ENCODE measurements around the gene FAM219B.
A peak's percentile ranks its signal among the peaks of the same experiment; 100 is the strongest.

The FAM219B gene

DNA sequence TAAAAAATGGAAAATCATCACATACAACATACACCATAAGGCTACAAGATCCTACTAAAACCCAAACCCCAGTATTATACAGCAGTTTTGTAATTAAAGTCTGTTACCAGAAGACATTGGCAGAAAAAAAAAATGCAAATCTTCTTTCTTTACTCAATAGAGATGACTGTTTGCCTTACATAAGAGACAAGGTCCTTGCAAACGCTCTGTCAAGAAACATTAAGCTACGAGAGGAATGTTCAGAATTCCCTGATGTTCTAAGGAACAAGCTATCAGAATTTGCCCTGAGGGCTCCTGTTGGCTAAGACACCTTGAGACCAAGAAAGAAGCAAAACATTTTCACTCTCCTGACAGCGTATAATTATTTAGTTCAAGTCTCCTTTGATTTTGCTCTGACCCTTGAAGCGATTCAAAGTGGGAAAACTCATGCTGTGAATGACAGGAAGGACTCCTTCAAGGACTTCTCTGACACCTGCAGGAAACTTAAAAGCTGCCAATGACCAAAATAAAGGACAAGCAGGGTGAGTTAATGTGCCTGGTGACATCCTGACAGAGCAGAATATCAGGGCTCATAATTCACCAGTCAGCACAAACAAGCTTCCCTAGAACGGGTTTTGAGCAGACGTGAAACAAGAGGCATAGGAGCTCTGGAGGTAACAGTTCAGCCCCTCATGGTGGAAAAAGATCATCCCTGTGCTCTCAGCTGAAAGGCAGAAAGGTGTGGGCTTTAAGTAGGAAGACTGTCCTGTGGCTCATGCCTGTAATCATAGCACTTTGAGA is 36.0 kb downstream of the FAM219B start:
- DNase-seq (ENCODE audit: low spot score in 2 of 2) = no peak
- peak overlapping the region; percentile 93 for H3K27ac Mint-ChIP-seq
- H3K36me3 Mint-ChIP-seq = peaks cover 70% of the 10 kb centered on the region
- no peak for ATAC-seq
- H3K4me1 Mint-ChIP-seq = peaks cover 78% of the 10 kb centered on the region
- H3K4me3 Mint-ChIP-seq = peak overlapping the region; percentile 100
- H3K9me3 Mint-ChIP-seq = no peaks in the 10 kb centered on the region

DNA sequence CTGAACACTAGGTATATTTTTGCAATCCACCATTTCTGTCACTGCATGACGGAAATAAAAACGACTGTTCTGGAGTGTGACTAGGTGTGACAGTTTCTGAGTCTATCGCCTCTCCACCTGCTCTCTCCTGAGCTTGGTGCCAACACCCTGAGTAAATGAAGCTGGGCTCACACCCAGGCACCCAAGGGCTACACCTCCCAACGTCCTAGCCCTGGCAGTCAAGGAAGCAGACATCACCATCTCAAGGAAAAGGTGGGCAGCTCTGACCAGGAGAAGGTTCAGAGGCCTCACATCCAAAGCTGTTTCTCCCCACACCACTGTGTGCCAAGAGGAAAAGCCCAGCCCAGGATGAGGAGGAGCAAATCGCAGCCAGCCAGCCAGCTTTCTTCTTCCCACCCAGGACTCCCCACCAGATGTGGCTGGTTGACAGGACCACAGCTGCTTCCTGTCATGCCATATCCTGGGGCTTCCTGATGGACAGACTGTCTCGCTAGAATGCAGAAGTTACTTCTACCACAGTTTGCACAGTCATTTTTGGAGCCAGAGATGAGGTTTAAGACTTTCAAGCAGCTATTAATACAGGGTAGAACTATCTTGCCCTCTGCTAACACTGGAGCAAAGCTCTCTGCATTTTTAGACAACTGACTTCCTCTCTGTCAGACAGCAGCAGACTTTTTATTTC is 36.8 kb downstream of the FAM219B start:
- Mint-ChIP-seq H3K4me1 (peaks cover 84% of the 10 kb centered on the region), H3K9me3 (no peaks in the 10 kb centered on the region), H3K27ac (peak overlapping the region; percentile 93), H3K4me3 (peak overlapping the region; percentile 100), H3K36me3 (peaks cover 77% of the 10 kb centered on the region)
- DNase-seq (ENCODE audit: low spot score in 2 of 2) = peak; percentile 29 to 84
- peak; percentile 79 for ATAC-seq

DNA sequence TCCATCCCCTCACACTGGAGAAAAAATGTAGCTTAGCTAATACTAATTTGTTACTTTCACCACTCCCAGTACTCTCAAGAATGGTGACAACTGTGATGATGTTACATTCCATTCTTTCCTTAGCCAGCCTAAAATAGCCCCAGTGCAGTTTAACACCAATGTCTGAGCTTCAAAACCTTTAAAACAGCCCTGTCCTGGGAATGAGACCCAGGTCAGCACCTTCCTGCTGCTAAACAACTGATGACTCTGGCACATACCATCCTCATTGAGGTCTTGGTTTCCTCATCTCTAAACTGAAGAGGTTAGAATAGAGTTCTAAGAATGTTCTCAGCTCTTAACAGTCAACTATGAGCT is 37.3 kb downstream of the FAM219B start:
- H3K4me1 Mint-ChIP-seq = peaks cover 88% of the 10 kb centered on the region
- no peak for ATAC-seq
- DNase-seq (ENCODE audit: low spot score in 2 of 2) = no peak
- H3K9me3 Mint-ChIP-seq = no peaks in the 10 kb centered on the region
- H3K36me3 Mint-ChIP-seq = peaks cover 83% of the 10 kb centered on the region
- peak overlapping the region; percentile 100 for H3K4me3 Mint-ChIP-seq
- peak overlapping the region; percentile 93 for H3K27ac Mint-ChIP-seq

DNA sequence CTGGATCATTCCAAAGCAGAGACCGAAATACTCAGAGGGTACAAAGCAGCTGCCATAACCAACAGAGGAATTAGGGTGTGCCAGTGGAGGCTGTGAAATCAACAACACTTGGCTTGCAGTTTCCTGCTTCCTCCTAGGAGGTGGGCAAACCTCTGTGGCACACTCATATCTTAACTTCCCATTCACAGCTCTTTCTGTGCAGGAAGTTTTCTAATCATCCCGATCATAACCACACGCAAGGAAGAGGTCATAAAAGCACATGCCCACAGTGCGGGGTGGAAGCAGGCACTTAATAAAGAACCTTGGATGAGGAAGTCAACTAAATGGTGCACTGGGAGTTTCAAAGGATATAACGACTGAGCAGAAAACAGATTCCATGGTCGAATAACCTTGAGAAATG is 38.6 kb downstream of the FAM219B start:
- DNase-seq (ENCODE audit: low spot score in 2 of 2) (no peak), ATAC-seq (no peak)
- no peaks in the 10 kb centered on the region for H3K9me3 Mint-ChIP-seq
- peaks cover 89% of the 10 kb centered on the region for H3K36me3 Mint-ChIP-seq
- H3K4me1 Mint-ChIP-seq = peaks cover 91% of the 10 kb centered on the region
- H3K4me3 Mint-ChIP-seq = peak overlapping the region; percentile 100
- peak overlapping the region; percentile 70 for H3K27ac Mint-ChIP-seq

DNA sequence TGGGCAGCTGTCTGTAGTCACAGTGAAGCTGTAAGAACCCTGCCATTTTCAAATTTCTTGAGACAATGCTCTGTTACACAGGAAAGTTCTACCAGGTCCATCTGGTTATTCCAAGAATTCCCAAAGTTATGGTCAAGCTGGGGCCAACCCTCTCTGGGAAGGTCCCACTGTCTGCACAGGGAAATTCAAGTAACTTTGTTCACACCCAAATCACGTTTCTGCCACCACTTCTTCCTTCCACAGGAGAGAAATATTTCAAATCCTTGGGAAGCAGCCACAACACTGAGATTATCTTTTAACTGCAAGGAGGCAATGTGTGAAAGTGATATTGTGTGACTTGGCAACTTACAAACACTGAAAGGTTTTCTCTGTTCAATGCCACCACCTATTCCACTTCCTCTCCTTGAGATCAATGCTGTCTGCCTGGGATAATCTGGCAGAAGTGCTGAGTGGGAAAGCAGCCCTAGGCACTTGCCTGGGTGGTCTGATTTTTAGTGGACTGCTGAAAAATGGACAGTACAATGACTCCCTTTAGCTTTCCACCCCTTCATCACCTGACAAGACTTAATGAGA is 39.1 kb downstream of the FAM219B start:
- H3K27ac Mint-ChIP-seq = peak overlapping the region; percentile 70
- peaks cover 84% of the 10 kb centered on the region for H3K36me3 Mint-ChIP-seq

DNA sequence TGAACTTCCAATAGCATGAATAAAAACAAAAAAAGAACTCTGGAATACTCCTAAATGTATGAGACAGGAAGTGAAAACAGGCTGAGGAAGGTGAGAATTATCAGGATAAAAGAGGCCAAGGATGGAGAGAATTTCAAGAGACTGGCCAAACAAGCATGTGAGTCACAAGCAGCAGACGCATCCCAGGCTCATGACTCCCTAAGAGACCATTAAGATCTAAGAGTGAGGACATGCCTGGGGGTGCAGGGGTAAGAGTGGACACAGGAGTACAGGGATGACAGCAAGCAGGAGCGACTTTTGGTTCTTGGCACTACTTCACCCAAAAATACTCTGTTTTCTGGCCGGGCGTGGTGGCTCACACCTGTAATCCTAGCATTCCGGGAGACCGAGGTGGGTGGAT is 40.6 kb downstream of the FAM219B start:
- peaks cover 79% of the 10 kb centered on the region for H3K36me3 Mint-ChIP-seq
- H3K4me3 Mint-ChIP-seq = no peak overlapping the region
- peaks cover 75% of the 10 kb centered on the region for H3K4me1 Mint-ChIP-seq
- ATAC-seq (no peak), DNase-seq (ENCODE audit: low spot score in 2 of 2) (no peak)
- no peaks in the 10 kb centered on the region for H3K9me3 Mint-ChIP-seq
- H3K27ac Mint-ChIP-seq = peak overlapping the region; percentile 70

More for the DNA sequence above, 39.1 kb downstream of the FAM219B start:
- peak overlapping the region; percentile 100 for H3K4me3 Mint-ChIP-seq
- no peaks in the 10 kb centered on the region for H3K9me3 Mint-ChIP-seq
- DNase-seq (ENCODE audit: low spot score in 2 of 2) (no peak), ATAC-seq (no peak)
- H3K4me1 Mint-ChIP-seq = peaks cover 86% of the 10 kb centered on the region

DNA sequence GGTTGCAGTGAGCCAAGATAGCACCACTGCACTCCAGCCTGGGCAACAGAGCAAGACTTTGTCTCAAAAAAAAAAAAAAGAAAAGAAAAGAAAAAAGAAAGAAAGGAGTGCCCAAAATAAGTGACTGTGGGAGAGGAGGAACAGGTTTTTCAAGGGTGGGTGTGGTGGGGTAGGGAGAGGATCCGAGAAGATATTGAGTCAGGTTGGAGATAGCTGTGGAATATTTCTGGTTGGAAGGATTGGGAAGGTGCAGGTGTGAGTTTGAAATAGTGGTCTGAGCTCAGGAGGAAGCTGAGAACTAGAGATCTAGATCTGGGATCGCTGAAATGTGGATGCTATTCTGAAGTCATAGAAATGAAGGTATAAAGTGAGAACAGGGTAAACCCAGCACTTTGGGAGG is 41.3 kb downstream of the FAM219B start:
- Mint-ChIP-seq H3K36me3 (peaks cover 75% of the 10 kb centered on the region), H3K4me3 (no peak overlapping the region), H3K9me3 (no peaks in the 10 kb centered on the region), H3K4me1 (peaks cover 67% of the 10 kb centered on the region), H3K27ac (peak overlapping the region; percentile 70)
- DNase-seq (ENCODE audit: low spot score in 2 of 2) (no peak), ATAC-seq (no peak)

DNA sequence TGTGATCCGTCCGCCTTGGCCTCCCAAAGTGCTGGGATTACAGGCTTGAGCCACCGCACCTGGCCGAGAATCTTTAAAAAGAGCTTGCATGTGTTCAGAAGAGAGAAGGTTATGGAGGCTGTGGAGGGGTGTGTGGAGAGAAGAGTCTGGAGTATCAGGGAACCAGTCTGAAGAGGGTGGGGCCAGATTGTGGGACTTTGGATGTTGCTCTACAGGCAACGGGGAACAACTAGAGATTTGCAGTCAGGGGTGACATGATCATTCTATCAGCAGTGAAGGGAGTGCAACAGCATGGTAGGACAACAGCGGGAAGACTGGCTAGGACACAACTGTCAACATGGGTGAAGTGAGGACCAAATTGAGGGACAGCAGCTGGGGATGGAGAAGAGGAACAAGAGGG is 42.4 kb downstream of the FAM219B start:
- Mint-ChIP-seq H3K27ac (peak overlapping the region; percentile 70), H3K4me1 (peaks cover 64% of the 10 kb centered on the region), H3K9me3 (no peaks in the 10 kb centered on the region), H3K36me3 (peaks cover 76% of the 10 kb centered on the region), H3K4me3 (no peak overlapping the region)
- no peak for ATAC-seq
- no peak for DNase-seq (ENCODE audit: low spot score in 2 of 2)

DNA sequence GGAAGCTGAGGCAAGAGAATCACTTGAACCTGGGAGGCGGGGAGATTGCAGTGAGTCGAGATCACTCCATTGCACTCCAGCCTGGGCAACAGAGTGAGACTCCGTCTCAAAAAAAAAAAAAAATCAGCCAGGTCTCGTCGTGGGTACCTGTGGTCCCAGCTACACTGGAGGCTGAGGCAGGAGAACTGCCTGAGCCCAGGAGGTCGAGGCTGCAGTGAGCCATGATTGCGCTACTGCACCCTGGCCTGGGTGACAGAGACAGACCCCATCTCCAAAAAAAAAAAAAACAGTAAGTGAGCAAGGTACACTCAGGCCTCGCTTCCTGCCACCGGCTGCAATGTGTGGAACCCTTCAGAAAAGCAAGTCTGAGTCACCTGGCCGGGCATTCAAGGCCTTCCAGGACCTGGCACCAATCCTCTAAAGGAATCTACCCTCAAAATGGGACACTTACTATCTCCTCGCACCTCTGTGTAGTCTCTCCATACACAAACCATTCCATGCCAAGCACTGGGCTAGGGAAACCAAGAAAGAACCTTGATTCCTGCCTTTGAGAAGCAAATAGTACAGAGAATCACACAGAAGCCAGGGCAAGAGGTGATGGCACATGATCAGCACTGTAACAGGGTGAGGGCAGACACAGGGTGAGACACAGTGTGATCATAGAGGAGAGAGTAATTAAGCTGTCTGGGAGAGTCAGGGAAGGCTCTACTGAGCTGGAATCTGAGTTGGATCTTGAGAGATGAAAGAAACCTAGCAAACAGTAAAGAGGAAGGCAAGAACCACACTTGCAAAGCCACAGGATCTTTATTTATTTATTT is 43.2 kb downstream of the FAM219B start:
- H3K36me3 Mint-ChIP-seq = peaks cover 78% of the 10 kb centered on the region

DNA sequence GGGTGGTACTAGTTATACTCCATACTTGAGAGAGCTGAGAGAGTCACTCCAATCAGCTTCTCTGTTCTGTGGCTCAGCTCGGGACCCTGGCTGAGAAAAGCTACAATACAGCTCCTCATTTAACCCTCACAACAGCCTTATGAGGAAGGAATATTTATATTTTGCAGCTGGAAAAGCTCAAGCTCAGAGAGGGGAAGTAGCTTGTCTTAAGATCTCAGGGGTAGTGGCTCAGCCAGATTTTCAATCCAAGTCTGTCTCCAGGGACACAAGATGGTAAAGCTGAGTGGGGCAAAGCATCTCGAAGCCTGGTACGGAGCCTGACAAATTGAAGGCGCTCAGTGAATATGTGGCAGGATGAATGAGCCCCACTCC is 48.3 kb downstream of the FAM219B start:
- peak overlapping the region; percentile 81 for H3K27ac Mint-ChIP-seq
- no peaks in the 10 kb centered on the region for H3K9me3 Mint-ChIP-seq
- H3K4me1 Mint-ChIP-seq = peaks cover 41% of the 10 kb centered on the region
- ATAC-seq (no peak), DNase-seq (ENCODE audit: low spot score in 2 of 2) (no peak)
- H3K36me3 Mint-ChIP-seq = peaks cover 64% of the 10 kb centered on the region
- H3K4me3 Mint-ChIP-seq = peak overlapping the region; percentile 54

More for the DNA sequence above, 43.2 kb downstream of the FAM219B start:
- ATAC-seq = peak; percentile 87
- H3K4me3 Mint-ChIP-seq = no peak overlapping the region
- DNase-seq (ENCODE audit: low spot score in 2 of 2) = no peak
- H3K9me3 Mint-ChIP-seq = no peaks in the 10 kb centered on the region
- peaks cover 62% of the 10 kb centered on the region for H3K4me1 Mint-ChIP-seq
- H3K27ac Mint-ChIP-seq = peak overlapping the region; percentile 70

DNA sequence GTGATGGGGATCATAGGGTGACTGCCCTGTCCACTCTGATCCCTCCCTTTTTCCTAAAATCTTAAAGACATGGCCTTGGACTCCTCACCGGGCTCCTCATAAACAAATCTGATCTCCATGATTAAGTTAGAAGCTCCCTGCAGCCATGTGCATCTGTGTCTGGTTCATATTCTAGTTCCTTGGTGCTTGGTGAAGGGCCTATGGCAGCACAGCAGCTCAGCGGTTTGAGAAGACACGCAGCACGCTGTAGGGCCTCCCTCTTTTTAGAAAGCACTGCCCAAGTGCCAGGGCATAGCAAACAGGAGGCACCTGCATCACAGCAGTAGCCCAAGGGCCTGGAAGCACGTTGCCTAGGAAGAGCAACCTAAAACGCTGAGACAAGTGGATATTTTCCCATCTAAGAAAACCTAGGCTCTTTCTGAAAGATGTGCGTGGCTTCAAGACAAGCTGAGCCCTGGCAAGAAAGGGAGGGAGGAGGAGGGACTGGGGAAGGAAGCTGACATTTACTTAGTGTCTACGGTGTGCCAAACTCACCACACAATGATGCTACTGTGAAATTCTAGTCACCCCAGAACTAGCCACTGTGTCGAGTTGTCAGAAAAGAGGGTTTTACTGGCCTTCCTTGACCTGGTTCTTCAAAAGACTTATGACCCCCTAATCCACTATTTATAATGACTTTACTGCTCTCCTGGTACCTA is 48.8 kb downstream of the FAM219B start:
- peaks cover 43% of the 10 kb centered on the region for H3K4me1 Mint-ChIP-seq
- H3K9me3 Mint-ChIP-seq = no peaks in the 10 kb centered on the region
- H3K27ac Mint-ChIP-seq = peak overlapping the region; percentile 81
- ATAC-seq = peak; percentile 95
- H3K4me3 Mint-ChIP-seq = peak overlapping the region; percentile 54
- no peak for DNase-seq (ENCODE audit: low spot score in 2 of 2)
- H3K36me3 Mint-ChIP-seq = peaks cover 69% of the 10 kb centered on the region

DNA sequence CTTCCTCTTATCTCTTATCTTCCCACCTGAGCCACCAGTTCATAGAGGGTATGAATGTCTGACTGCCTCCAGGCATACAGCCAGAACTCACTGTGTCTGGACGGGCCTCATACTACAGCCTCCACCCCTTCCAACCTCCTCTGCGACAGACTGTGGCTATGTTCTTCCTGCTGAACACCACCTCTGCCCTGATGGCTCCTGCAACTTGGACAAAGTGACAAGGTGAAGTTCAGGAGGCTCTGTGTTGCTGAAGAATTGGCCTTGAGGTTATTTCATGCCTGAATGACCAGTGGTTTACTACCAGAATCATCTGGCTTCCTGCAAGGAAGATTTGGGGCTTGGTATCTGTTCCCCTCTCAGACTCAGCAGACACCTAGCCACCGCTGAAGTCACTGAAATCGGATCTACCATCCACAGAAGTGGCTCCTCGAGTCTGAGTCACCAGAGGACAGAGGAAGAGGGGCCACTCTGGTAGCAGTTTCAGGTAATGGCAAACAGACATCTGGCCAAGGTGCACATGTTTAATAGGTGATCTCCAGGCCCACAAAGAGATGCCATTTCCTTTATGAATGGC is 49.5 kb downstream of the FAM219B start:
- Mint-ChIP-seq H3K4me1 (peaks cover 43% of the 10 kb centered on the region), H3K27ac (peak overlapping the region; percentile 81), H3K36me3 (peaks cover 74% of the 10 kb centered on the region), H3K9me3 (no peaks in the 10 kb centered on the region), H3K4me3 (peak overlapping the region; percentile 54)
- peak; percentile 53 for ATAC-seq
- DNase-seq (ENCODE audit: low spot score in 2 of 2) = peak in 1 of 2 donors; percentile 49

DNA sequence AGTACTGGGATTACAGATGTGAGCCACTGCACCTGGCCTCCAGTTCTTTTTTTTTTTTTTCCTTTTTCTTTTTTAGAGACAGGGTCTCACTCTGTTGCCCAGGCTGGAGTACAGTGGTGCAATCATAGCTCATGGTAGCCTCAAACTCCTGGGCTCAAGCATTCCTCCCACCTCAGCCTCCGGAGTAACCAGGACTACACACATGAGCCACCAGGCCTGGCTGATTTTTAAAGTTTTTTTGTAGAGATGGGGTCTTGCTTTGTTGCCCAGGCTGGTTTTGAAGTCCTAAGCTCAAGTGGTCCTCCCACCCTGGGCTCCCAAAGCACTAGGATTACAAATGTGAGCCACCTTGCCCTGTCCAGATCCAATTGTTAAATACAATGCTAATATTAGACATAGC is 50.1 kb downstream of the FAM219B start:
- H3K27ac Mint-ChIP-seq = peak overlapping the region; percentile 81
- DNase-seq (ENCODE audit: low spot score in 2 of 2) = no peak

DNA sequence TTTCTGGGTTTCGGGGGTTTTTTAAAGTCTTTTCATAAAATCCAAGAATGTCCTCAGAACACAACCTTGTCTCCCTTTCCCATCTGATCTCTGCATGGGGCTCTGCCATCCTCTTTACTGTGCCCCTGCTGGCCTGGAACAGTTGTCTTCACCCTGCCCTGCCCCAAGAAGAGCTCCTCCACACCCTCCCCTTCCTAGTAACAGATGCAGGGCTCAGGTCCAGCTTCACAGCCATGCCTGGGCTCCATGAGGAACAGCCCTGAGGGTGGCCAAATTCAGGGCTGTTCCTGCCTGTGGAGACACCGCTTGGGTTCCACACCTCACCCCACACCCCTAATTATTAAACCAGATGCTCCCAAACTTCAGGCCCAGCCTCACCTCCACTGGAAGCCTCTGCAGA is 50.8 kb downstream of the FAM219B start:
- ATAC-seq = no peak
- Mint-ChIP-seq H3K27ac (peak overlapping the region; percentile 81), H3K4me1 (peaks cover 43% of the 10 kb centered on the region), H3K4me3 (no peak overlapping the region), H3K36me3 (peaks cover 75% of the 10 kb centered on the region), H3K9me3 (no peaks in the 10 kb centered on the region)
- no peak for DNase-seq (ENCODE audit: low spot score in 2 of 2)

More for the DNA sequence above, 50.1 kb downstream of the FAM219B start:
- H3K4me1 Mint-ChIP-seq = peaks cover 43% of the 10 kb centered on the region
- H3K9me3 Mint-ChIP-seq = no peaks in the 10 kb centered on the region
- ATAC-seq = no peak
- peak overlapping the region; percentile 54 for H3K4me3 Mint-ChIP-seq
- peaks cover 71% of the 10 kb centered on the region for H3K36me3 Mint-ChIP-seq
